ENCODE measurements around the gene GORASP1. TPM values are rescaled to one million over a fixed set of nuclear protein-coding genes. Genes with fewer than 3 reads are reported as not detected.

GORASP1 gene
- polyA plus RNA-seq, 2 donors: 30.9 to 32.0 TPM

DNA sequence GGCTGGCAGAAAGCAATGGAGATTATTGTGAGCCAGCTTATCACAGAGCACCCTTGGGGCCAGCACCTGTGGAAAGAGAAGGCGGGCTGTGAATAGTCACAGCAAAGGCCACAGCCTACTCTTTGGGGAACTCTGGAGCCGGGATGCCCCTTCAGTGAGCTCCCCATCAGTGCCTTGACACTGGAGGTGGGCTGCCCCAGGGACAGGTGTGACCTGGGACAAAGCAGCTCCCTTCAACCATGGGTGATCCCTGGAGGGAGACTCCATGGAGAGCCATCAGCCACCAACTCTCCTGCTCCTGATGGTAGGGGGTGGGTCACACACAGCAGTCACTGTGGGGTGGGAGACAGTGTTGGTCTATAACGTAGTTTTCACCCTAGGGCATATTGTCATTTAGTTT, 5.9 kb upstream of the GORASP1 start:
- 92 to 93% methylated on average over 3 of the region's 3 CpGs for WGBS, 2 donors

GRCh38 chr3:39112535-39112934, 5.1 kb upstream of the GORASP1 start:
- Histone ChIP-seq H3K27ac (ENCODE audit: low read depth in 2 of 2, low read length in 1 of 2) (no peak overlapping the region), H3K4me3 (ENCODE audit: low read depth in 1 of 2, low read length in 2 of 2) (no peak overlapping the region), H3K9me3 (ENCODE audit: control insufficient read depth in 2 of 2, insufficient read depth in 1 of 2, low read depth in 1 of 2, low read length in 1 of 2) (no peaks in the 10 kb centered on the region), H3K27me3 (ENCODE audit: control insufficient read depth in 1 of 2, insufficient read depth in 2 of 2, low read length in 2 of 2) (no peaks in the 10 kb centered on the region), H3K4me1 (ENCODE audit: control insufficient read depth in 2 of 2, insufficient read depth in 2 of 2, low read length in 1 of 2) (peaks cover 0 to 3% of the 10 kb centered on the region in 2 donors), H3K36me3 (ENCODE audit: control insufficient read depth in 2 of 2, insufficient read depth in 2 of 2, low read length in 1 of 2) (no peaks in the 10 kb centered on the region)
- WGBS, 2 donors: 85 to 94% methylated on average over 2 of the region's 2 CpGs

More for the DNA sequence above, 5.9 kb upstream of the GORASP1 start:
- H3K27ac ChIP-seq (ENCODE audit: low read depth in 2 of 2, low read length in 1 of 2): no peak overlapping the region
- H3K9me3 ChIP-seq (ENCODE audit: control insufficient read depth in 2 of 2, insufficient read depth in 1 of 2, low read depth in 1 of 2, low read length in 1 of 2): no peaks in the 10 kb centered on the region
- H3K27me3 ChIP-seq (ENCODE audit: control insufficient read depth in 1 of 2, insufficient read depth in 2 of 2, low read length in 2 of 2): no peaks in the 10 kb centered on the region
- no peak overlapping the region for H3K4me3 ChIP-seq (ENCODE audit: low read depth in 1 of 2, low read length in 2 of 2)
- H3K4me1 ChIP-seq (ENCODE audit: control insufficient read depth in 2 of 2, insufficient read depth in 2 of 2, low read length in 1 of 2): no peaks in the 10 kb centered on the region
- no peaks in the 10 kb centered on the region for H3K36me3 ChIP-seq (ENCODE audit: control insufficient read depth in 2 of 2, insufficient read depth in 2 of 2, low read length in 1 of 2)

DNA sequence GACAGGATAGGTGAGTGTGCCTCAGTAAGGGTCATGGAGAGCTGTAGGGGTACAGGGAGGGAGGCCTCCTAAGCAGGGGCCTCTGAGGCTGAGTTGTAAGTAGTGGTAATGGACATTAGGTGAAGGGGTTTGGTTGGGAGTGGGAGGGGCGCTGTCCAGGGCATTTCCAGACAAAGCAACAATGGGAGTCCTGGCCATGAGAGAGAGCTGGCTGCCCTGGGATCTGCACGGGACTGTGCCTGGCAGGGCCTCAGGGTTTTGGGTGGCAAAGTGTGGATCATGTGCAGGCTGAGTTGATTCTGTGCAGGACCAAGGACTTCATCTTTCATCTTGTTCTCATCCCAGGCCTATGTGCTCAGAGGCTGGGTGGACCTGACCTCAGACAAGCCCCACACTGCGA, 4.7 kb upstream of the GORASP1 start:
- Histone ChIP-seq H3K4me1 (ENCODE audit: control insufficient read depth in 2 of 2, insufficient read depth in 2 of 2, low read length in 1 of 2) (peaks cover 0 to 3% of the 10 kb centered on the region in 2 donors), H3K9me3 (ENCODE audit: control insufficient read depth in 2 of 2, insufficient read depth in 1 of 2, low read depth in 1 of 2, low read length in 1 of 2) (no peaks in the 10 kb centered on the region), H3K36me3 (ENCODE audit: control insufficient read depth in 2 of 2, insufficient read depth in 2 of 2, low read length in 1 of 2) (no peaks in the 10 kb centered on the region), H3K27me3 (ENCODE audit: control insufficient read depth in 1 of 2, insufficient read depth in 2 of 2, low read length in 2 of 2) (no peaks in the 10 kb centered on the region), H3K4me3 (ENCODE audit: low read depth in 1 of 2, low read length in 2 of 2) (no peak overlapping the region), H3K27ac (ENCODE audit: low read depth in 2 of 2, low read length in 1 of 2) (no peak overlapping the region)
- WGBS, 2 donors: 92 to 95% methylated on average over 3 of the region's 3 CpGs

DNA sequence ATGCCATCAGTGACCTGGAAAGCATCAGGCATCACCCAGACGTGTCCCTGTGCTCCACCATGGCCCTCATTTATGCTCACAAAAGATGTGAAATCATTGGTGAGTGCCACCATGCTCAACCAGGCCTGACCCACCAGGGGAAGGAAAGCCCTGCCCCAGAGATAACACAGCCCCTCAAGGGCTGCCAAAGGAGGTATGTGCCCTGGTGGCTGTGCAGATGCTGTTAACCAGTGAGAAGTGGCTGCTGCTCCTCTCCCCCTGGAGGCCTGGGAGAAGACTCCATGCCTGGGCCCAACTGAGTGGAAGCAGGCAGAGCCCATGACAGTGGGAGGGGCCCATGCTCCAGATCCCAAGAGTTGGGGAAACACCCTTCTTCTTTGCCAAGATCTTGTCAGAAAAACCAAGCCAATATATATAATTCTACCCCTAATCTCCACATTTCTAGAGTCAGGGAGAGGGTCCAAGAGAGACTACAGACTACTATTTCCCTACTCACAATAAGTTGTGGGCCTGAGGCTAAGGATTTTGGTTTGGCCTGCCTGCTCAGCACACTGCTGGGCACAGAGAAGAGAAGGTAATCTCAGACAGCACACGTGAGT, 2.7 kb upstream of the GORASP1 start:
- Histone ChIP-seq H3K27me3 (ENCODE audit: control insufficient read depth in 1 of 2, insufficient read depth in 2 of 2, low read length in 2 of 2) (no peaks in the 10 kb centered on the region), H3K9me3 (ENCODE audit: control insufficient read depth in 2 of 2, insufficient read depth in 1 of 2, low read depth in 1 of 2, low read length in 1 of 2) (no peaks in the 10 kb centered on the region)
- 81 to 84% methylated on average over 2 of the region's 2 CpGs for WGBS, 2 donors

DNA sequence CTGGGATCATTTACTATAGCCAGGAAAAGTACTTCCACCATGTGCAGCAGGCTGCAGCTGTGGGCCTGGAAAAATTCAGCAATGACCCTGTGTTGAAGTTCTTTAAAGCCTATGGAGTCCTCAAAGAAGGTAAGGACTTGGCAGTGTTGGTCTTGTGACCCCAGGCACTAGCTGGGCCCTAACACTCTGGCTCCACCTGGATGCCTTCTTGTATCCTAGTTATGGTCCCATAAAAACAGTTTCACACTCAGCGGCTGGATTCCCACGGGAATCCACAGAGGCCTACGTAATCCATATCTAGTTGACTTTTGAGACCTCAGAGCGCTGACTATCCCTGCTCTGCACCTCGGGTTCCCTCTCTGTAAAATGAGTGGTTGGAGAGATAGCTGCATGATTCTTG, 1.7 kb upstream of the GORASP1 start:
- no peaks in the 10 kb centered on the region for H3K27me3 ChIP-seq (ENCODE audit: control insufficient read depth in 1 of 2, insufficient read depth in 2 of 2, low read length in 2 of 2)
- H3K4me1 ChIP-seq (ENCODE audit: control insufficient read depth in 2 of 2, insufficient read depth in 2 of 2, low read length in 1 of 2): peaks cover 3 to 11% of the 10 kb centered on the region in 2 donors
- no peak overlapping the region for H3K4me3 ChIP-seq (ENCODE audit: low read depth in 1 of 2, low read length in 2 of 2)
- 89 to 92% methylated on average over 5 of the region's 5 CpGs for WGBS, 2 donors
- H3K27ac ChIP-seq (ENCODE audit: low read depth in 2 of 2, low read length in 1 of 2): no peak overlapping the region
- no peaks in the 10 kb centered on the region for H3K36me3 ChIP-seq (ENCODE audit: control insufficient read depth in 2 of 2, insufficient read depth in 2 of 2, low read length in 1 of 2)
- no peaks in the 10 kb centered on the region for H3K9me3 ChIP-seq (ENCODE audit: control insufficient read depth in 2 of 2, insufficient read depth in 1 of 2, low read depth in 1 of 2, low read length in 1 of 2)

More for the DNA sequence above, 2.7 kb upstream of the GORASP1 start:
- H3K36me3 ChIP-seq (ENCODE audit: control insufficient read depth in 2 of 2, insufficient read depth in 2 of 2, low read length in 1 of 2): no peaks in the 10 kb centered on the region
- H3K27ac ChIP-seq (ENCODE audit: low read depth in 2 of 2, low read length in 1 of 2): no peak overlapping the region
- peaks cover 3 to 5% of the 10 kb centered on the region in 2 donors for H3K4me1 ChIP-seq (ENCODE audit: control insufficient read depth in 2 of 2, insufficient read depth in 2 of 2, low read length in 1 of 2)
- H3K4me3 ChIP-seq (ENCODE audit: low read depth in 1 of 2, low read length in 2 of 2): no peak overlapping the region

GRCh38 chr3:39108200-39108710, 828 bp upstream of the GORASP1 start:
- Histone ChIP-seq H3K27me3 (ENCODE audit: control insufficient read depth in 1 of 2, insufficient read depth in 2 of 2, low read length in 2 of 2) (no peaks in the 10 kb centered on the region), H3K36me3 (ENCODE audit: control insufficient read depth in 2 of 2, insufficient read depth in 2 of 2, low read length in 1 of 2) (no peaks in the 10 kb centered on the region), H3K9me3 (ENCODE audit: control insufficient read depth in 2 of 2, insufficient read depth in 1 of 2, low read depth in 1 of 2, low read length in 1 of 2) (no peaks in the 10 kb centered on the region), H3K4me1 (ENCODE audit: control insufficient read depth in 2 of 2, insufficient read depth in 2 of 2, low read length in 1 of 2) (peaks cover 3 to 14% of the 10 kb centered on the region in 2 donors), H3K4me3 (ENCODE audit: low read depth in 1 of 2, low read length in 2 of 2) (peak overlapping the region; percentile 70 to 94), H3K27ac (ENCODE audit: low read depth in 2 of 2, low read length in 1 of 2) (peak overlapping the region; percentile 48 to 96)
- 35 to 42% methylated on average over 2 of the region's 2 CpGs for WGBS, 2 donors

DNA sequence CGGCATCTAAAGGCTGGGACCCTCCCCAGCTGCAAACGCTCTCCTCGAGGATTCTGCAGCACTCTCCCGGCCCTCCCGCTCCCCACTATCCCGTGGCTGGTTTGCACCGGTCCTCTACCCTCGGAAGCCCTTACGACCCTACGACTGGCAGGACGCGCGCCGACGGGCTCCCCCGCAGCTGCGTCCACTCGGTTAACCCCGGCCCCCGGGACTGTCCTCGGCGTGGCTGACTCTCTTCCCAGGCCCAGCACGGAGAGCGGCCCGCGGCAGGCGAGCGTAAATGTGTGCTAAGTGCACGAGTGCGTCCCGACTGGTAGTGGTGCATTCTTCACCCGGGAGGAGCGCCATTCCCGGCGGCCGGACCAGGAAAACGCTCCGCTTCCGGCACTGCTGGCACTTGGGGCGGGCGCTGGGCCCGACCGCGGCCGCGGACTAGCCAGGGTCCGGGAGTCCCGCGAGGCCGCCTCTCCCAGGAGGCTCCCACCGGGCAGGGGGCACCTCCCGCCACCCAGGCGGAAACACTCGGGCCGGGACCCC, 508 bp downstream of the GORASP1 start:
- H3K9me3 ChIP-seq (ENCODE audit: control insufficient read depth in 2 of 2, insufficient read depth in 1 of 2, low read depth in 1 of 2, low read length in 1 of 2): no peaks in the 10 kb centered on the region
- H3K27me3 ChIP-seq (ENCODE audit: control insufficient read depth in 1 of 2, insufficient read depth in 2 of 2, low read length in 2 of 2): no peaks in the 10 kb centered on the region
- H3K36me3 ChIP-seq (ENCODE audit: control insufficient read depth in 2 of 2, insufficient read depth in 2 of 2, low read length in 1 of 2): peaks cover 0 to 2% of the 10 kb centered on the region in 2 donors
- peak overlapping the region; percentile 84 to 96 for H3K27ac ChIP-seq (ENCODE audit: low read depth in 2 of 2, low read length in 1 of 2)
- H3K4me1 ChIP-seq (ENCODE audit: control insufficient read depth in 2 of 2, insufficient read depth in 2 of 2, low read length in 1 of 2): peaks cover 7 to 14% of the 10 kb centered on the region in 2 donors
- H3K4me3 ChIP-seq (ENCODE audit: low read depth in 1 of 2, low read length in 2 of 2): peak overlapping the region; percentile 70 to 94
- 0 to 1% methylated on average over 53 to 55 of the region's 55 CpGs for WGBS, 2 donors

GRCh38 chr3:39106281-39106811, 1.1 kb downstream of the GORASP1 start:
- H3K36me3 ChIP-seq (ENCODE audit: control insufficient read depth in 2 of 2, insufficient read depth in 2 of 2, low read length in 1 of 2): peaks cover 0 to 2% of the 10 kb centered on the region in 2 donors
- peaks cover 7 to 14% of the 10 kb centered on the region in 2 donors for H3K4me1 ChIP-seq (ENCODE audit: control insufficient read depth in 2 of 2, insufficient read depth in 2 of 2, low read length in 1 of 2)
- WGBS, 2 donors: 7 to 9% methylated on average over 15 to 16 of the region's 16 CpGs
- H3K27me3 ChIP-seq (ENCODE audit: control insufficient read depth in 1 of 2, insufficient read depth in 2 of 2, low read length in 2 of 2): no peaks in the 10 kb centered on the region
- peak overlapping the region; percentile 70 to 94 for H3K4me3 ChIP-seq (ENCODE audit: low read depth in 1 of 2, low read length in 2 of 2)
- H3K9me3 ChIP-seq (ENCODE audit: control insufficient read depth in 2 of 2, insufficient read depth in 1 of 2, low read depth in 1 of 2, low read length in 1 of 2): no peaks in the 10 kb centered on the region
- H3K27ac ChIP-seq (ENCODE audit: low read depth in 2 of 2, low read length in 1 of 2): peak overlapping the region in 1 of 2 donors; percentile 96

GRCh38 chr3:39105687-39106063, 1.8 kb downstream of the GORASP1 start:
- Histone ChIP-seq H3K9me3 (ENCODE audit: control insufficient read depth in 2 of 2, insufficient read depth in 1 of 2, low read depth in 1 of 2, low read length in 1 of 2) (no peaks in the 10 kb centered on the region), H3K27ac (ENCODE audit: low read depth in 2 of 2, low read length in 1 of 2) (no peak overlapping the region), H3K36me3 (ENCODE audit: control insufficient read depth in 2 of 2, insufficient read depth in 2 of 2, low read length in 1 of 2) (peaks cover 0 to 2% of the 10 kb centered on the region in 2 donors), H3K4me3 (ENCODE audit: low read depth in 1 of 2, low read length in 2 of 2) (no peak overlapping the region), H3K4me1 (ENCODE audit: control insufficient read depth in 2 of 2, insufficient read depth in 2 of 2, low read length in 1 of 2) (peaks cover 7 to 14% of the 10 kb centered on the region in 2 donors), H3K27me3 (ENCODE audit: control insufficient read depth in 1 of 2, insufficient read depth in 2 of 2, low read length in 2 of 2) (no peaks in the 10 kb centered on the region)
- 63 to 74% methylated on average over 3 of the region's 3 CpGs for whole genome bisulfite sequencing, 2 donors
